ENCODE measurements around the gene TOM1. TPM values are rescaled to one million over a fixed set of nuclear protein-coding genes. Genes with fewer than 3 reads are reported as not detected.
A peak's percentile ranks its signal among the peaks of the same experiment; 100 is the strongest.

TOM1 gene
- total and polyA plus RNA-seq, 2 of the 13 experiments (the other 11 are each of a cell fraction or from before 2014, with no cell fraction given), result 30.8 to 87.3 TPM

- peak; percentile 79; the same call in 1 of the 2 replicates for TF ChIP-seq TRIM24 (CRISPR knock-in tag; IDR thresholded peaks at IDR 0.05)
- TF ChIP-seq ZNF414 (CRISPR knock-in tag; IDR thresholded peaks at IDR 0.05), result peak; percentile 96
- no peak for TF ChIP-seq PAF1 (CRISPR knock-in tag; IDR thresholded peaks at IDR 0.05)
- TF ChIP-seq, protein P1, sequence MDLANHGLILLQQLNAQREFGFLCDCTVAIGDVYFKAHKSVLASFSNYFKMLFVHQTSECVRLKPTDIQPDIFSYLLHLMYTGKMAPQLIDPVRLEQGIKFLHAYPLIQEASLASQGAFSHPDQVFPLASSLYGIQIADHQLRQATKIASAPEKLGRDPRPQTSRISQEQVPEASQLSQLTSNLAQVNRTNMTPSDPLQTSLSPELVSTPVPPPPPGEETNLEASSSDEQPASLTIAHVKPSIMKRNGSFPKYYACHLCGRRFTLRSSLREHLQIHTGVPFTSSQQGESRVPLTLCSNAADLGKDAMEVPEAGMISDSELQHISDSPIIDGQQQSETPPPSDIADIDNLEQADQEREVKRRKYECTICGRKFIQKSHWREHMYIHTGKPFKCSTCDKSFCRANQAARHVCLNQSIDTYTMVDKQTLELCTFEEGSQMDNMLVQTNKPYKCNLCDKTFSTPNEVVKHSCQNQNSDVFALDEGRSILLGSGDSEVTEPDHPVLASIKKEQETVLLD (CRISPR knock-in tag; IDR thresholded peaks at IDR 0.05; ENCODE audit: low read depth), result no peak
- TF ChIP-seq PREB (CRISPR knock-in tag; IDR thresholded peaks at IDR 0.05), result no peak
- TF ChIP-seq ZNF841 (CRISPR knock-in tag; IDR thresholded peaks at IDR 0.05; ENCODE audit: borderline replicate concordance), result no peak
- TF ChIP-seq EHMT2 (IDR thresholded peaks at IDR 0.05; ENCODE audit: borderline replicate concordance, low read depth, low read length), result no peak
Observed at GRCh38 chr22:35328472-35328885, 28.8 kb downstream of the TOM1 start (continued).

GRCh38 chr22:35329114-35329847, 29.6 kb downstream of the TOM1 start:
- intact Hi-C loops (cut with micrococcal nuclease; ENCODE audit: unreplicated experiment), result loop anchor here (5.0 kb wide), 1 partner anchor 72 kb away; the partner anchor contains the start of gene HMGXB4
- H2AFZ ChIP-seq (ENCODE audit: low read length), result no peak overlapping the region
- H3K9ac ChIP-seq (ENCODE audit: insufficient read depth, low read depth, low read length), result no peak overlapping the region; the same call in 1 of the 2 replicates
- DNase-seq (ENCODE audit: low spot score), result no peak
- peaks cover 36 to 64% of the 10 kb centered on the region in 2 experiments for H3K36me3 ChIP-seq (replicated peaks in 1 of 2; ENCODE audit: control insufficient read depth in 1 of 2, insufficient read depth in 2 of 2, low read length in 2 of 2)
- no peaks in the 10 kb centered on the region for H3K9me3 ChIP-seq (ENCODE audit: low read length)
- TSS peak; percentile 42 for BruUV-seq (replicated peaks)
- no peak for ATAC-seq
- H4K20me1 ChIP-seq (ENCODE audit: insufficient read depth, low read length), result no peaks in the 10 kb centered on the region
- peaks cover 53% of the 10 kb centered on the region for H3K4me1 ChIP-seq (ENCODE audit: insufficient read depth, low read length)
- POLR2A ChIA-PET, result interaction anchor here (1.5 to 3.0 kb wide), 6 partner anchors 16 to 30 kb away, joined by 3 to 49 read pairs (median 10); partner anchors contain the start of gene TOM1
- peak overlapping the region; percentile 92 for H3K27ac ChIP-seq (ENCODE audit: extremely low read length, insufficient read depth, low read length)
- in situ Hi-C loops (cut with HindIII; ENCODE audit: extremely low pct_ligation_motif_present, low pct_unique_long_range_greater_than_20kb), result no loop called here
- WGBS (ENCODE audit: low lambda C conversion rate), result 71% methylated on average over 12 of the region's 12 CpGs
- H3K27me3 ChIP-seq (ENCODE audit: control insufficient read depth in 1 of 2, insufficient read depth in 2 of 2, low read length in 2 of 2), result no peaks in the 10 kb centered on the region
- H3K4me3 ChIP-seq (replicated peaks in 1 of 3; ENCODE audit: insufficient read depth in 1 of 3, low read depth in 2 of 3, low read length in 3 of 3), result no peak overlapping the region
- H3K4me2 ChIP-seq (ENCODE audit: low read depth, low read length), result no peak overlapping the region
- H3K79me2 ChIP-seq (ENCODE audit: insufficient read depth, low read length), result no peaks in the 10 kb centered on the region
- CTCF ChIA-PET (ENCODE audit: low intra/inter-chr PET ratio, low total read pairs), result no interaction called here
- FAIRE-seq, result no peak
- no peak for TF ChIP-seq ZNF234 (CRISPR knock-in tag; conservative IDR thresholded peaks at IDR 0.05)
- no peak for TF ChIP-seq NPAS2 (CRISPR knock-in tag; IDR thresholded peaks at IDR 0.05; ENCODE audit: borderline replicate concordance)
- TF ChIP-seq NAIF1 (CRISPR knock-in tag; IDR thresholded peaks at IDR 0.05; ENCODE audit: borderline replicate concordance), result 0 out of 2 replicates have a peak, but pooled peaks have one; percentile 5
- TF ChIP-seq BRD4 (CRISPR knock-in tag; IDR thresholded peaks at IDR 0.05), result no peak
- TF ChIP-seq ZNF564 (CRISPR knock-in tag; IDR thresholded peaks at IDR 0.05), result no peak
- no peak for TF ChIP-seq SOX13 (IDR thresholded peaks at IDR 0.05)
- no peak for TF ChIP-seq SOX13 (CRISPR knock-in tag; conservative IDR thresholded peaks at IDR 0.05 in 1 of 2, IDR thresholded peaks at IDR 0.05 in 1 of 2)
- no peak for TF ChIP-seq PRMT3 (CRISPR knock-in tag; IDR thresholded peaks at IDR 0.05; ENCODE audit: borderline replicate concordance, low read depth)
- TF ChIP-seq ZNF414 (CRISPR knock-in tag; IDR thresholded peaks at IDR 0.05), result no peak
- no peak for TF ChIP-seq SCMH1 (CRISPR knock-in tag; IDR thresholded peaks at IDR 0.05; ENCODE audit: borderline replicate concordance)
- TF ChIP-seq ZNF570 (CRISPR knock-in tag; IDR thresholded peaks at IDR 0.05; ENCODE audit: borderline replicate concordance), result no peak
- no peak for TF ChIP-seq ZNF589 (CRISPR knock-in tag; conservative IDR thresholded peaks at IDR 0.05)
- no peak for TF ChIP-seq ZNF605 (CRISPR knock-in tag; IDR thresholded peaks at IDR 0.05)
